GM21786 (cell line): ENCODE results near the gene WWOX.
A peak's percentile ranks its signal among the peaks of the same experiment; 100 is the strongest.

Source experiments
- ATAC-seq: cut with Tn5 transposase; IDR thresholded peaks from one replicate; pipeline ENCODE4 v1.9.1; 2021; ENCODE audit not compliant: unreplicated experiment

Gene WWOX

GRCh38 chr16:78994135-78994745, 894.8 kb downstream of the WWOX start:
- no peak for ATAC-seq

GRCh38 chr16:78995441-78995840, 896.0 kb downstream of the WWOX start:
- no peak for ATAC-seq

- ATAC-seq, result no peak
These were observed 897.3 kb downstream of the WWOX start for GRCh38 chr16:78996790-78997189.

DNA sequence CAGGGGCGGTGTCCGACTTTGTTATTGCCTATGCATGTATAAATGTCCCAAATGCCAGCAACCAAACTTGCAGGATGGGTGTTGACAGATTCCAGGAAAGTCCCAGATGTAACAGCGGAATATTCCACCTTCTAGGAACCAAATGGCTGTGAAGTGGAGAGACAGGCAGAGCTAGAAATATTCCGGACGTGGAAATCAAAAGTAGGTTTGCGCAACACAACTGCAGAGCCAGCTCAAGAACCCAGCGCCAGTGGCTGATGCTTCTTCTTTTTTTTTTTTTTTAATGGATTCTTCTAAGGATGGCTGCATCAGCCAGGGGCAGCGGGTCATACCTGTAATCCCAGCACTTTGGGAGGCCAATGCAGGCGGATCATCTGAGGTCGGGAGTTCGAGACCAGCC, 899.4 kb downstream of the WWOX start:
- ATAC-seq, result no peak

DNA sequence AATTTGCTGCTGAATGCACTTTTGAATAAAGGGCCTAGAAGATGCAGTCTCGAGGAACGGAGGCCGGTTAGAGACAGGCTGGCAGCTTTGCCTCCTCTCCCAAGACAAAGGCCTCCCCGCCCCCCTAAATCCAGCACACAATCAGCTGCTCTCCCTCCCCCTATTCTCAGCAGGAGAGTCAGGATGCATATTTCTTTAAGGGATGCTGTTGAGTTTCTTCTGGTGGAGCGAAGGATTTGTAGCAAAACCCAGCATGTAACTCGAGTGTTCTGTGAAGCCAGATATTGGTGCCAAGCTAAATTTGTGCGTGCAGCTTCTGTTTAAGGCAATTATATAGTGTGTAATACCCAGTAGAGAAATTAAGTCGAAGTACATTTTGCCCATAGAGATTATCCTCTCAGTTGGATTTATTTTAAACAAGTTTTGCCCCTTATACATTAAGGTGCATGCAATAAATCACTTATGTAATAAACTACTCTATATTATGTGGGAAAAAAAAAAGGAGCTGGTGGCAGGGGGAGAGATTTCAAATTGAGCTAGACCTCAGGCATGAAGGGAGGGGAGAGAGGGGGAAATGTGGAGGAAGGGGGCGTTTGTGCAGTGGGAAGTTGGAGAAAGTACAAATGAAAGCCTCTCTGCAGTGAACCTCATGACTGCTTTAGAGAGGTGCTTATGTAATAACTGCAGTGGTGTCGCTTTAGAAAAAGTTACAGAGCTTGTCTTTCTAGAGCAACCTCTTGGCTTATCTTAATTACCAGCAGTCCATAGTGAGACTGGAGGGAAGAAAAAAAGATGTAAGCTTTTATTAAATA, 901.9 kb downstream of the WWOX start:
- no peak for ATAC-seq

- no peak for ATAC-seq
These were observed 903.7 kb downstream of the WWOX start for GRCh38 chr16:79003026-79003609.

GRCh38 chr16:79004309-79004708, 904.9 kb downstream of the WWOX start:
- ATAC-seq, result no peak

DNA sequence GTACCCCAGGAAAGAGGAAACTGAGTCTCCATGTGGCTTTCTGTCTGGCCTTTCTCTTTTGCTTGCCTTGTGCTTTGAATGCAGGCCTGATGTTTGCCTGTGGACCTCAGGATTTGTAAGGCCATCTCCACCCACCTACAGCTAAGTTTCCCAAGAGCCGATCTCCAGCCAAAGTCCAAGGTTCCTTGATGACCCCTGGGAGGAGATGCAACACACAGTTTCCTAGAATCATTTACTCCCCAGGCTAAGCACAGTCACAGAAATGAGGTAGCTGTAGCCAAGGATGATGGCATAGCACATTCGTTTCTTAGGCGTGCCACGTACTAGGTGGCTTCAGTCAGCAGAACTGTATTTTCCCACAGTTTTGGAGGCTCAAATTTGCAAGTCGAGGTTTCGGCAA, 905.6 kb downstream of the WWOX start:
- ATAC-seq, result no peak

GRCh38 chr16:79006206-79006605, 906.8 kb downstream of the WWOX start:
- ATAC-seq, result no peak

- no peak for ATAC-seq
These were observed 907.3 kb downstream of the WWOX start for GRCh38 chr16:79006765-79007164.

- ATAC-seq, result peak; percentile 56
These were observed 908.2 kb downstream of the WWOX start for GRCh38 chr16:79007614-79008013.

- ATAC-seq, result peak; percentile 41
These were observed 908.8 kb downstream of the WWOX start for GRCh38 chr16:79008036-79008868.

DNA sequence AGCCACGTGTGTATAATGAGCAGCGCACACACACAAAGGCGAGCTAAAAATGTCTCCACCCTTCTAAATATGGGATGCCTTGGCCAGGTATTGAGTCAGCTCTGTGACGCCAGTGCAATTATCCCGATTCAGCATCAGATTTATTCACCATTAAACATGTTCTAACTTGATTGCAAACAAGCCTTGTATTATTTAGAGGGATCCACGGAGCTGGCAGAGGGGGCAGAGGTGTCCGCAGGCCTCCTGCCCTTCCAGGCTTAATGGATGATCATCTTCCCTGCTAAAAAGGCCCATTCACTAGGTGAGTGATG, 909.4 kb downstream of the WWOX start:
- no peak for ATAC-seq

DNA sequence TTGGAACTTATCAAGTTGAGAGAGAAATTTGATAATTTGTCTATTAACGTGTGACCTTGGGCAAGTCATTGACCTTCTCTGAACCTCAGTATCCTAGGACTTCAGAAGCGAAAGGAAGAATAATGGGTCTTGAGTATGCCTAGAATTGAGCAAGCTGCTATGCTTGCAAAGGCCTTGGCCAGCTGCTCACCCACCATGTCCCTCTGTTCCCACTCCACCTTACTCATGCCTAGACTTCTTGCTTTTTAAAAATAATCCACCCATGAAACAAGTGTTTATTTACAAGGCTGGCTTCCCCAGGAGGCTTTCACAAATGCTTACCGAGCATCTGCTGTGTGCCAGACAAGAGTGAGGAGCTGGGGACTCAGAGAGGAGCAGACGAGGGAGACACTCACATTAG, 910.4 kb downstream of the WWOX start:
- ATAC-seq, result no peak

- no peak for ATAC-seq
These were observed 911.8 kb downstream of the WWOX start for GRCh38 chr16:79011282-79011681.

DNA sequence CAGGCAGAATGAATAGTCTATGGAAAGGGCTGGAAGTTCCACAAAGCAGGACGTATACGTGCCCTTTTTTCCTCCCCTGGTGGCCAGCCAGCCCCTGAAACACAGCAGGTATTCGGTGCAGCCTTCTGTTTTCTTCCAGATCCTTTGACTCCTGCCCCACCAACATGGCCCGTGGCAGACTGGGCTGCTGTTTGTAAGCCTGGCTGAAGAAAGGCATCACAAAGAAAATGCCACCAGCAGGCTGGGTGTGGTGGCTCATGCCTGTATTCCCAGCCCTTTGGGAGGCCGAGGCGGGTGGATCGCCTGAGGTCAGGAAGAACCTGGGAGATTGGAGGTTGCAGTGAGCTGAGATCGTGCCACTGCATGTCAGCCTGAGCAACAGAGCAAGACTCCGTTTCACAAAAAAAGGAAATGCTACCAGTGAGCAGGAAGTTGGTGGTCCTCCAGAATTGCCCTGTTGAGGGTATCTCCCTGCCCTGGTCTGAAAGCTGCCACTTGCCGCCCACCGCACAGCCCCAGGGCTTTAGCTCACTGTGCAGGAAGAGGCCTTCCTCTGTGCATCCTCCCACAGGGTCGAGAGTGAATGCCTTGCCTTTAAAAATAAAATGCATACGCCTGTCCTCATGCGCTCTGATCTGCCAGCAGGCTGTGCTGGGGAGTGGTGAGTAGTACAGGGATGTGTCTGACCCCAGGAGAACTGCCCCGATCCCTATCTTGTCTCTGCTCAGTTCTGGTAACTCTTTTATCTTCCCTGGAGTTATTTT, 913.4 kb downstream of the WWOX start:
- ATAC-seq, result no peak

DNA sequence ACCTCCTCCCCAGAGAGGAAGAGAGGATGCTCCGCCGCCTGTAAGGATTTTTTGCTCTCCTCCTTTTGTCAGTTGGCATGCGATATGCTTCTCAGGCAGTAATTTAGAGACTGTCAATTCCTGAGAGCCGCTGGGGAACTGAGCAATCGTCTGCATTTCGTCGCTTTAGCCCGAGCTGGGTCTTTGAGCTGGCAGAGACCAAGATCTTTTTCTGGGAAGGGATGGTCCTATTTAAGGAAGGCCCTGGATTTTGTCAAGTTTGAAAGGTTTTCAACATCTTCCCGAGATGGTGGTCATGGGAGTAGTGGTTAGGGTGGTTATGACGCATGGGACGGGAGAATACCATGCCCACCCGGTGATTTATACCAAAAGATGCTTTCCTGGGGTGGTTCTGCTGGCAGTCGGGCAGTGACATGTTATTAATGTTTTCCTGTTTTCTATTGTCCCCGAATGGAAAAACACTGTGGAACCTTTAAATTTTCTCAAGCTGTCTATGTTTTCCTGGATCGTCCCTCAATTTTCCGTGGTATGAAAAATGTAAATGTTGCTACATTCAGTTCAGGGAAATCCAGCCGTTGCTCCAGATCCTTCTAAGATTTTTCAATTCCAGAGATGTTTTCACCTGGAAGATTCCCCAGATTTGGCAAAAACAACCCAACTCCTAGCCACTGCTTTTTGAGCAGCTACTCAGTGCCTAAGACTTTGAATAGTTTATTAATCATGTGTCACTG, 914.6 kb downstream of the WWOX start:
- no peak for ATAC-seq

DNA sequence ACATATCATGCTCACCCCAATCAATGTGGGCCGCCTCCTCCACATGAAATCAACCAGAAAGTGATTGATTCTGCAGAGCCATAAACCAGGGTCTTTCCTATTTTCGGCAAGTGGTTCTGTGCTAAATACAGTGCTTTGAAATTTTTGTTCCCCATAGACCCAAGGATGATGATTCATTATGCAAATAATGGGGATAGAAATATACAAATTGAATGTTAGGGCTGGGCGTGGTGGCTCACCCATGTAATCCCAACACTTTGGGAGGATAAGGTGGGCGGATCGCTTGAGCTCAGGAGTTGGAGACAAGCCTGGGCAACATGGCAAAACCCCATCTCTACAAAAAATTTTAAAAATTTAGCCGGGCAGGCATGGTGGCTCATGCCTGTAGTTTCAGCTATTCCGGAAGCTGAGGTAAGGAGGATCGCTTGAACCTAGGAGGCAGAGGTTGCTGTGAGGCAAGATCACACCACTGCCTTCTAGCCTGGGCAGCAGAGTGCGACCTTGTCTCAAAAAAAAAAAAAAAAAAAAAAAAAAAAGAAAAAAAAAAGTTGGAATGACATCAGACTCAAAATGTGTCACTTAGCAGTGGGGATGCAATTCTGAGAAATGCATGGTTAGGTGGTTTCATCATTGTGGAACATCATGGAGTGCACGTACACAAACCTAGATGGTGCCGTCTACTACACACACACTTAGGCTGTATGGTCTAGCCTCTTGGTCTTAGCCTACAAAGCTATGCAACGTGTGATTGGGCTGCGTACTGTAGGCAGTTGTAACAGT, 919.4 kb downstream of the WWOX start:
- ATAC-seq, result no peak

- ATAC-seq, result no peak
These were observed 920.0 kb downstream of the WWOX start for GRCh38 chr16:79019431-79019830.
